ENCODE data around the gene FBLN2.

The FBLN2 gene

DNA sequence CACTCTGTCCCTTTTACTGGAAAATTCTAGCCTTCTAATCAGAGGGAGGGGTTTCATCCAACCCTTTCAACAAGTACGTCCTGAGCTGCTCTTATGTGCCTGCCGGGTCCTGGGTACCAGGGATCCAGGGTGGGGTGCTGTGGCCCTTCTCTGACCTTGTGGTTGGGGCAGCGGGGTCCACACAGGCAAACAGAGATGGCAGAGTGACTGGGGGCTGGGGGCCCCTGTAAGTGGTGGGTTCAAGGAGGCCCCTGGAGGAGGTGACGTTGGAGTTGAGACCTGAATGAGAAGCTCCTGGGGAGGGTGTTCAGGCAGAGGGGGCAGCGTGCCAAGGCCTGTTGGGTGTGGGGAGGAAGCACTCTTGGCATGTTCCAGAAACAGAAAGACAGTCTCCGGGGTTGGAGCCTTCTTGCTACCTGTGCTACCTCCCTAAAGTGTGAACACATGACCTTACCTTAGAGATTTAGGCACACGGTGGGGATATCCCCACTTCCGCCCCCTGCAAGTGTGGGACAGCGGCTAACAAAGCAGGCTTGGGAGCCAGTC is 78.1 kb downstream of the FBLN2 start:
- no peak overlapping the region for H3K4me3 ChIP-seq (ENCODE audit: low read depth, low read length)
- TF ChIP-seq, protein P1, sequence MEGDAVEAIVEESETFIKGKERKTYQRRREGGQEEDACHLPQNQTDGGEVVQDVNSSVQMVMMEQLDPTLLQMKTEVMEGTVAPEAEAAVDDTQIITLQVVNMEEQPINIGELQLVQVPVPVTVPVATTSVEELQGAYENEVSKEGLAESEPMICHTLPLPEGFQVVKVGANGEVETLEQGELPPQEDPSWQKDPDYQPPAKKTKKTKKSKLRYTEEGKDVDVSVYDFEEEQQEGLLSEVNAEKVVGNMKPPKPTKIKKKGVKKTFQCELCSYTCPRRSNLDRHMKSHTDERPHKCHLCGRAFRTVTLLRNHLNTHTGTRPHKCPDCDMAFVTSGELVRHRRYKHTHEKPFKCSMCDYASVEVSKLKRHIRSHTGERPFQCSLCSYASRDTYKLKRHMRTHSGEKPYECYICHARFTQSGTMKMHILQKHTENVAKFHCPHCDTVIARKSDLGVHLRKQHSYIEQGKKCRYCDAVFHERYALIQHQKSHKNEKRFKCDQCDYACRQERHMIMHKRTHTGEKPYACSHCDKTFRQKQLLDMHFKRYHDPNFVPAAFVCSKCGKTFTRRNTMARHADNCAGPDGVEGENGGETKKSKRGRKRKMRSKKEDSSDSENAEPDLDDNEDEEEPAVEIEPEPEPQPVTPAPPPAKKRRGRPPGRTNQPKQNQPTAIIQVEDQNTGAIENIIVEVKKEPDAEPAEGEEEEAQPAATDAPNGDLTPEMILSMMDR (IDR thresholded peaks at IDR 0.05; ENCODE audit: low read depth, low read length): no peak
- TF ChIP-seq MYC (IDR thresholded peaks at IDR 0.05; ENCODE audit: low read depth, low read length): no peak
- TF ChIP-seq, protein P2, sequence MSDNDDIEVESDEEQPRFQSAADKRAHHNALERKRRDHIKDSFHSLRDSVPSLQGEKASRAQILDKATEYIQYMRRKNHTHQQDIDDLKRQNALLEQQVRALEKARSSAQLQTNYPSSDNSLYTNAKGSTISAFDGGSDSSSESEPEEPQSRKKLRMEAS (IDR thresholded peaks at IDR 0.05; ENCODE audit: low read depth, low read length): no peak
- no peak for TF ChIP-seq POLR2A (IDR thresholded peaks at IDR 0.05; ENCODE audit: extremely low read depth, insufficient read length)
- no peak for DNase-seq (ENCODE audit: low read depth)

DNA sequence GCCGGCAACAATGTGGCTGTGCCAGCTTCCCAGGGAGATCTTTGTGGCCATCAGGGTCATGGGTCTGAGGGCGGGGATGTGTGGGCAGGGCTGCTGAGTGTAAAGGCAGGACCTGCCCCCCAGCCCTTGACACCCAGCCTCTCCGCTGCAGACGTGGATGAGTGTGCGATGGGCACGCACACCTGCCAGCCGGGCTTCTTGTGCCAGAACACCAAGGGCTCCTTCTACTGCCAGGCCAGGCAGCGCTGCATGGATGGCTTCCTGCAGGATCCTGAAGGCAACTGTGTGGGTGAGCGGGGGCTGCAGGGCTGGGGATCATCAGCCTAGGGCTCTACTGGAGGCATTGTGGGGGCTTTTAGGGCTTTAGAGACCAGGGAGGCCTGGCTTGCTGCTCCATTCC is 78.8 kb downstream of the FBLN2 start:
- no peak for DNase-seq (ENCODE audit: low read depth)
- TF ChIP-seq POLR2A (IDR thresholded peaks at IDR 0.05; ENCODE audit: extremely low read depth, insufficient read length) (no peak), MYC (IDR thresholded peaks at IDR 0.05; ENCODE audit: low read depth, low read length) (no peak)
- TF ChIP-seq, protein P1 (IDR thresholded peaks at IDR 0.05; ENCODE audit: low read depth, low read length): no peak
- TF ChIP-seq, protein P2 (IDR thresholded peaks at IDR 0.05; ENCODE audit: low read depth, low read length): no peak
- no peak overlapping the region for H3K4me3 ChIP-seq (ENCODE audit: low read depth, low read length)

DNA sequence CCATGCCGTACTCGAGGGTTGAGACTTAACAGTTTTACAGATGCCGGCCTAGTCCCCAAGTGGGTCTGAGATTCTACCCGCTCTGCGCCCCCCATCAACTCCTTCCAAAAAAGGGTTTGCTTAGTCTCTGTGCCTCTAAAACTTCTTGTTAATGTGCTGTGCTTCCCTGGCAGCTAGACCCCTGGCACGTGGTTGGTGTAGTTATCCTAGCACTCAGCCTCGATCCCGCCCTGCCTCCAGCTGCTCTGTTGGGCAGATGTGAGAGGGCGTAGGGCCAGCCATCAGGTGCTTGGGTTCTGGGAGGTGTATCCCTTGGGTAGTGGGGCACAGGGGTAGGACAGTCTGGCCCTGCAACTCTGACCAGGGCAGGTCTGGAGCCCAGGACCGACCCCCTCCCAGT is 79.5 kb downstream of the FBLN2 start:
- no peak overlapping the region for H3K4me3 ChIP-seq (ENCODE audit: low read depth, low read length)
- TF ChIP-seq, protein P1 (IDR thresholded peaks at IDR 0.05; ENCODE audit: low read depth, low read length): no peak
- TF ChIP-seq MYC (IDR thresholded peaks at IDR 0.05; ENCODE audit: low read depth, low read length) (no peak), POLR2A (IDR thresholded peaks at IDR 0.05; ENCODE audit: extremely low read depth, insufficient read length) (no peak)
- TF ChIP-seq, protein P2 (IDR thresholded peaks at IDR 0.05; ENCODE audit: low read depth, low read length): no peak
- DNase-seq (ENCODE audit: low read depth): no peak

DNA sequence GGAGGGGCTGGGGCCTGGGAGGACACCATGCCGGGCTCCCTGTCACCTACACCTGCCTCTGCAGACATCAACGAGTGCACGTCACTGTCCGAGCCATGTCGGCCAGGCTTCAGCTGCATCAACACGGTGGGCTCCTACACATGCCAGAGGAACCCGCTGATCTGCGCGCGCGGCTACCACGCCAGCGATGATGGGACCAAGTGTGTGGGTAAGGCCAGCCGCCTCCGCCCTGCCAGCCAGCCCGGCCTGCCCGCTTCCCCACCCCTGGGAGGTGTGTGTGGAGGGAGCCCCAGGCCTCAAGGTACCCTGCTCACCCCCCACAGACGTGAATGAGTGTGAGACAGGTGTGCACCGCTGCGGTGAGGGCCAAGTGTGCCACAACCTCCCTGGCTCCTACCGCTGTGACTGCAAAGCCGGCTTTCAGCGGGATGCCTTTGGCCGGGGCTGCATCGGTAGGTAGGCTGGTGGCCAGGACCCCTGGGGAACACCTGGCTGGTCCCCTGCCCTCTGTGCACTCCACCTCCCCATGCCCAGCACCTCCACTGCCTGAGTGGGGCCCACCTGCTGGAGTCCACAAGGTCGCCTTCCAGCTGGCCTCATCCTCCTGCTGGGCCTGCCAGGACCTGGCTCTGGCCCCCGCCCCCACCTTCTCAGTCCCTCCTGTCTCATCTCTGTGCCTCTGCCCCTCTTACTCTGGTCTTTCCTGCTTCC is 80.1 kb downstream of the FBLN2 start:
- TF ChIP-seq, protein P1 (IDR thresholded peaks at IDR 0.05; ENCODE audit: low read depth, low read length): no peak
- TF ChIP-seq, protein P2 (IDR thresholded peaks at IDR 0.05; ENCODE audit: low read depth, low read length): no peak
- no peak for TF ChIP-seq POLR2A (IDR thresholded peaks at IDR 0.05; ENCODE audit: extremely low read depth, insufficient read length)
- no peak for TF ChIP-seq MYC (IDR thresholded peaks at IDR 0.05; ENCODE audit: low read depth, low read length)
- H3K4me3 ChIP-seq (ENCODE audit: low read depth, low read length): no peak overlapping the region
- DNase-seq (ENCODE audit: low read depth): no peak

DNA sequence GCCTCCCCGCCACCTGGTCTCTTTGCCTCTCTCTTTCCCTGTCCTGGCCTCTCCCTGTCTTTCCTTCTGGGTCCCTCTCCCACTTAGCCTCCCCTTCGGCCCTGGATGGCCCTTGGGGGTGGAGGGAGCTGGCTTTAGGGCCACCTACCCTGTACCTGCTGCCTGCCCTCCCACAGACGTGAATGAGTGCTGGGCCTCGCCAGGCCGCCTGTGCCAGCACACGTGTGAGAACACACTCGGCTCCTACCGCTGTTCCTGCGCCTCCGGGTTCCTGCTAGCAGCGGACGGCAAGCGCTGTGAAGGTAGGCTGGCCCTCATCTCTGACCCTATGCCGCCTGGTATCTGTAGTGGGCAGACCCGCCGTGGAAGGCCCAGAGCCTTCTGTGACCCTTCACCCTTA is 80.7 kb downstream of the FBLN2 start:
- TF ChIP-seq, protein P1 (IDR thresholded peaks at IDR 0.05; ENCODE audit: low read depth, low read length): no peak
- TF ChIP-seq MYC (IDR thresholded peaks at IDR 0.05; ENCODE audit: low read depth, low read length) (no peak), POLR2A (IDR thresholded peaks at IDR 0.05; ENCODE audit: extremely low read depth, insufficient read length) (no peak)
- TF ChIP-seq, protein P2 (IDR thresholded peaks at IDR 0.05; ENCODE audit: low read depth, low read length): no peak
- no peak for DNase-seq (ENCODE audit: low read depth)
- H3K4me3 ChIP-seq (ENCODE audit: low read depth, low read length): no peak overlapping the region
